ENCODE measurements around the gene HOXA3.

HOXA3 gene

GRCh38 chr7:27080844-27081436, 71.4 kb downstream of the HOXA3 start:
- peak overlapping the region; percentile 17; the same call in 1 of the 2 replicates for H3K27ac ChIP-seq (ENCODE audit: low read depth, low read length)
- no peaks in the 10 kb centered on the region for H3K9me3 ChIP-seq (ENCODE audit: insufficient read depth, low read depth, low read length)
- H3K27me3 ChIP-seq (ENCODE audit: insufficient read depth, low read length) = peaks cover 12% of the 10 kb centered on the region
- no peak overlapping the region for H3K4me3 ChIP-seq (ENCODE audit: low read length)
- 35% methylated on average over 4 of the region's 4 CpGs for WGBS
- no peak overlapping the region for H3K9ac ChIP-seq (ENCODE audit: low read depth, low read length)
- H3K36me3 ChIP-seq (ENCODE audit: insufficient read depth, low read length) = no peaks in the 10 kb centered on the region
- H3K4me1 ChIP-seq (ENCODE audit: insufficient read depth, low read length) = peaks cover 8% of the 10 kb centered on the region; the same call in 1 of the 2 replicates

- H3K36me3 ChIP-seq (ENCODE audit: insufficient read depth, low read length) = no peaks in the 10 kb centered on the region
- no peak overlapping the region for H3K9ac ChIP-seq (ENCODE audit: low read depth, low read length)
- no peak overlapping the region for H3K4me3 ChIP-seq (ENCODE audit: low read length)
- H3K4me1 ChIP-seq (ENCODE audit: insufficient read depth, low read length) = peaks cover 8% of the 10 kb centered on the region; the same call in 1 of the 2 replicates
- H3K9me3 ChIP-seq (ENCODE audit: insufficient read depth, low read depth, low read length) = no peaks in the 10 kb centered on the region
- H3K27me3 ChIP-seq (ENCODE audit: insufficient read depth, low read length) = peaks cover 9% of the 10 kb centered on the region
- WGBS = 100% methylated on average over 1 of the region's 1 CpG
- H3K27ac ChIP-seq (ENCODE audit: low read depth, low read length) = no peak overlapping the region
Measured at GRCh38 chr7:27079234-27079975, 73.0 kb downstream of the HOXA3 start.

GRCh38 chr7:27078616-27079233, 73.7 kb downstream of the HOXA3 start:
- Histone ChIP-seq H3K9ac (ENCODE audit: low read depth, low read length) (no peak overlapping the region), H3K27ac (ENCODE audit: low read depth, low read length) (no peak overlapping the region), H3K9me3 (ENCODE audit: insufficient read depth, low read depth, low read length) (no peaks in the 10 kb centered on the region), H3K27me3 (ENCODE audit: insufficient read depth, low read length) (peaks cover 4% of the 10 kb centered on the region; the same call in 1 of the 2 replicates), H3K4me1 (ENCODE audit: insufficient read depth, low read length) (peaks cover 8% of the 10 kb centered on the region; the same call in 1 of the 2 replicates), H3K36me3 (ENCODE audit: insufficient read depth, low read length) (no peaks in the 10 kb centered on the region), H3K4me3 (ENCODE audit: low read length) (no peak overlapping the region)
- 93% methylated on average over 4 of the region's 5 CpGs for WGBS

GRCh38 chr7:27073076-27073475, 79.3 kb downstream of the HOXA3 start:
- Histone ChIP-seq H3K36me3 (ENCODE audit: insufficient read depth, low read length) (no peaks in the 10 kb centered on the region), H3K9me3 (ENCODE audit: insufficient read depth, low read depth, low read length) (no peaks in the 10 kb centered on the region), H3K9ac (ENCODE audit: low read depth, low read length) (no peak overlapping the region), H3K4me1 (ENCODE audit: insufficient read depth, low read length) (no peaks in the 10 kb centered on the region), H3K27ac (ENCODE audit: low read depth, low read length) (no peak overlapping the region), H3K27me3 (ENCODE audit: insufficient read depth, low read length) (no peaks in the 10 kb centered on the region), H3K4me3 (ENCODE audit: low read length) (no peak overlapping the region)

GRCh38 chr7:27071622-27072390, 80.6 kb downstream of the HOXA3 start:
- H3K27me3 ChIP-seq (ENCODE audit: insufficient read depth, low read length) = no peaks in the 10 kb centered on the region
- H3K4me1 ChIP-seq (ENCODE audit: insufficient read depth, low read length) = no peaks in the 10 kb centered on the region
- 83% methylated on average over 4 of the region's 6 CpGs for WGBS
- no peak overlapping the region for H3K4me3 ChIP-seq (ENCODE audit: low read length)
- H3K9me3 ChIP-seq (ENCODE audit: insufficient read depth, low read depth, low read length) = no peaks in the 10 kb centered on the region
- H3K36me3 ChIP-seq (ENCODE audit: insufficient read depth, low read length) = no peaks in the 10 kb centered on the region
- no peak overlapping the region for H3K27ac ChIP-seq (ENCODE audit: low read depth, low read length)
- H3K9ac ChIP-seq (ENCODE audit: low read depth, low read length) = no peak overlapping the region

GRCh38 chr7:27068259-27068658, 84.1 kb downstream of the HOXA3 start:
- Histone ChIP-seq H3K36me3 (ENCODE audit: insufficient read depth, low read length) (no peaks in the 10 kb centered on the region), H3K4me1 (ENCODE audit: insufficient read depth, low read length) (no peaks in the 10 kb centered on the region), H3K9ac (ENCODE audit: low read depth, low read length) (no peak overlapping the region), H3K27ac (ENCODE audit: low read depth, low read length) (no peak overlapping the region), H3K27me3 (ENCODE audit: insufficient read depth, low read length) (no peaks in the 10 kb centered on the region), H3K9me3 (ENCODE audit: insufficient read depth, low read depth, low read length) (no peaks in the 10 kb centered on the region), H3K4me3 (ENCODE audit: low read length) (no peak overlapping the region)
- WGBS = 98% methylated on average over 1 of the region's 1 CpG

GRCh38 chr7:27066148-27066547, 86.2 kb downstream of the HOXA3 start:
- H3K9me3 ChIP-seq (ENCODE audit: insufficient read depth, low read depth, low read length) = no peaks in the 10 kb centered on the region
- H3K36me3 ChIP-seq (ENCODE audit: insufficient read depth, low read length) = no peaks in the 10 kb centered on the region
- 97% methylated on average over 3 of the region's 3 CpGs for WGBS
- H3K27ac ChIP-seq (ENCODE audit: low read depth, low read length) = no peak overlapping the region
- no peaks in the 10 kb centered on the region for H3K4me1 ChIP-seq (ENCODE audit: insufficient read depth, low read length)
- no peak overlapping the region for H3K4me3 ChIP-seq (ENCODE audit: low read length)
- H3K27me3 ChIP-seq (ENCODE audit: insufficient read depth, low read length) = no peaks in the 10 kb centered on the region
- H3K9ac ChIP-seq (ENCODE audit: low read depth, low read length) = no peak overlapping the region

GRCh38 chr7:27065709-27066108, 86.7 kb downstream of the HOXA3 start:
- H3K27me3 ChIP-seq (ENCODE audit: insufficient read depth, low read length) = no peaks in the 10 kb centered on the region
- H3K9me3 ChIP-seq (ENCODE audit: insufficient read depth, low read depth, low read length) = no peaks in the 10 kb centered on the region
- no peak overlapping the region for H3K9ac ChIP-seq (ENCODE audit: low read depth, low read length)
- H3K36me3 ChIP-seq (ENCODE audit: insufficient read depth, low read length) = no peaks in the 10 kb centered on the region
- WGBS = 97% methylated on average over 1 of the region's 2 CpGs
- no peak overlapping the region for H3K27ac ChIP-seq (ENCODE audit: low read depth, low read length)
- no peak overlapping the region for H3K4me3 ChIP-seq (ENCODE audit: low read length)
- no peaks in the 10 kb centered on the region for H3K4me1 ChIP-seq (ENCODE audit: insufficient read depth, low read length)

GRCh38 chr7:27064661-27065060, 87.7 kb downstream of the HOXA3 start:
- WGBS = 90% methylated on average over 2 of the region's 2 CpGs
- Histone ChIP-seq H3K4me1 (ENCODE audit: insufficient read depth, low read length) (no peaks in the 10 kb centered on the region), H3K27ac (ENCODE audit: low read depth, low read length) (no peak overlapping the region), H3K36me3 (ENCODE audit: insufficient read depth, low read length) (no peaks in the 10 kb centered on the region), H3K27me3 (ENCODE audit: insufficient read depth, low read length) (no peaks in the 10 kb centered on the region), H3K4me3 (ENCODE audit: low read length) (no peak overlapping the region), H3K9me3 (ENCODE audit: insufficient read depth, low read depth, low read length) (no peaks in the 10 kb centered on the region), H3K9ac (ENCODE audit: low read depth, low read length) (no peak overlapping the region)

GRCh38 chr7:27064159-27064558, 88.2 kb downstream of the HOXA3 start:
- Histone ChIP-seq H3K4me1 (ENCODE audit: insufficient read depth, low read length) (no peaks in the 10 kb centered on the region), H3K9ac (ENCODE audit: low read depth, low read length) (no peak overlapping the region), H3K4me3 (ENCODE audit: low read length) (no peak overlapping the region), H3K36me3 (ENCODE audit: insufficient read depth, low read length) (no peaks in the 10 kb centered on the region), H3K27ac (ENCODE audit: low read depth, low read length) (no peak overlapping the region), H3K9me3 (ENCODE audit: insufficient read depth, low read depth, low read length) (no peaks in the 10 kb centered on the region), H3K27me3 (ENCODE audit: insufficient read depth, low read length) (no peaks in the 10 kb centered on the region)
- 85% methylated on average over 2 of the region's 2 CpGs for WGBS

- WGBS = 96% methylated on average over 4 of the region's 4 CpGs
- Histone ChIP-seq H3K4me1 (ENCODE audit: insufficient read depth, low read length) (no peaks in the 10 kb centered on the region), H3K4me3 (ENCODE audit: low read length) (no peak overlapping the region), H3K9ac (ENCODE audit: low read depth, low read length) (no peak overlapping the region), H3K9me3 (ENCODE audit: insufficient read depth, low read depth, low read length) (no peaks in the 10 kb centered on the region), H3K36me3 (ENCODE audit: insufficient read depth, low read length) (no peaks in the 10 kb centered on the region), H3K27ac (ENCODE audit: low read depth, low read length) (no peak overlapping the region), H3K27me3 (ENCODE audit: insufficient read depth, low read length) (no peaks in the 10 kb centered on the region)
Measured at GRCh38 chr7:27062946-27063345, 89.4 kb downstream of the HOXA3 start.
